Ishikawa (cell line): ENCODE data around the gene TMEM132D.

Experiments
- CEBPB ChIP-seq: IDR thresholded peaks from 2 replicates; pipeline ENCODE4 v1.6.1; 2012
- CREB1 ChIP-seq: IDR thresholded peaks from 2 replicates; pipeline ENCODE4 v1.6.1; 2012; ENCODE audit warnings: low read depth
- EGR1 ChIP-seq: IDR thresholded peaks from 2 replicates; pipeline ENCODE4 v1.6.1; 2012
- EP300 ChIP-seq: IDR thresholded peaks from 2 replicates; pipeline ENCODE4 v1.6.1; 2012; ENCODE audit warnings: borderline replicate concordance
- FOXM1 ChIP-seq: IDR thresholded peaks from 2 replicates; pipeline ENCODE4 v1.6.1; 2012; ENCODE audit warnings: low read depth, borderline replicate concordance
- MAX ChIP-seq: IDR thresholded peaks from 2 replicates; pipeline ENCODE4 v1.6.1; 2012
- NFIC ChIP-seq: IDR thresholded peaks from 2 replicates; pipeline ENCODE4 v1.6.1; 2012
- RAD21 ChIP-seq: IDR thresholded peaks from 2 replicates; pipeline ENCODE4 v1.6.1; 2012; ENCODE audit warnings: low read depth
- REST ChIP-seq: IDR thresholded peaks from 2 replicates; pipeline ENCODE4 v1.6.1; 2012; ENCODE audit warnings: low read depth, mild to moderate bottlenecking
- TAF1 ChIP-seq: IDR thresholded peaks from 2 replicates; pipeline ENCODE4 v1.6.1; 2012; ENCODE audit warnings: low read depth, mild to moderate bottlenecking
- TCF12 ChIP-seq: IDR thresholded peaks from 2 replicates; pipeline ENCODE4 v1.6.1; 2012; ENCODE audit warnings: low read depth
- TEAD4 ChIP-seq: IDR thresholded peaks from 2 replicates; pipeline ENCODE4 v1.6.1; 2012
- USF1 ChIP-seq: IDR thresholded peaks from 2 replicates; pipeline ENCODE4 v1.6.1; 2012
- YY1 ChIP-seq: IDR thresholded peaks from 2 replicates; pipeline ENCODE4 v1.6.1; 2012; ENCODE audit warnings: low read depth
- ZBTB7A ChIP-seq: IDR thresholded peaks from 2 replicates; pipeline ENCODE4 v1.6.1; 2012; ENCODE audit warnings: low read depth

The TMEM132D gene

GRCh38 chr12:129466499-129466898 is 437.3 kb downstream of the TMEM132D start:
- TF ChIP-seq EP300 (no peak), USF1 (no peak), NFIC (no peak), RAD21 (no peak), FOXM1 (no peak), CEBPB (no peak), CREB1 (no peak), REST (no peak), YY1 (no peak), MAX (no peak), EGR1 (no peak), TAF1 (no peak), ZBTB7A (no peak), TCF12 (no peak), TEAD4 (no peak)

- TF ChIP-seq ZBTB7A = no peak
- TF ChIP-seq EGR1 = no peak
- TF ChIP-seq MAX = no peak
- no peak for TF ChIP-seq TEAD4
- no peak for TF ChIP-seq NFIC
- no peak for TF ChIP-seq RAD21
- no peak for TF ChIP-seq REST
- TF ChIP-seq YY1 = no peak
- TF ChIP-seq TCF12 = no peak
- no peak for TF ChIP-seq CREB1
- TF ChIP-seq USF1 = no peak
These were observed 443.9 kb downstream of the TMEM132D start for GRCh38 chr12:129459886-129460285.

GRCh38 chr12:129446696-129447095 is 457.1 kb downstream of the TMEM132D start:
- no peak for TF ChIP-seq RAD21
- no peak for TF ChIP-seq USF1

- TF ChIP-seq RAD21 = no peak
- TF ChIP-seq CREB1 = no peak
- no peak for TF ChIP-seq YY1
- no peak for TF ChIP-seq ZBTB7A
- no peak for TF ChIP-seq MAX
- TF ChIP-seq USF1 = no peak
- no peak for TF ChIP-seq REST
- no peak for TF ChIP-seq TAF1
- TF ChIP-seq CEBPB = no peak
- TF ChIP-seq NFIC = no peak
- TF ChIP-seq EP300 = no peak
- no peak for TF ChIP-seq TEAD4
These were observed 463.5 kb downstream of the TMEM132D start for GRCh38 chr12:129440278-129440677.
